OCI-LY1 (cell line): Measurements from ENCODE around the gene SLC26A4.

ENCODE experiments used
- EZH2 ChIP-seq: fragments of 200-600 bp; sonication (generic), shearing (Covaris generic); IDR thresholded peaks from 2 replicates; pipeline ENCODE4 v1.8.0; 2017; ENCODE audit warnings: borderline replicate concordance, mixed run types, mild to moderate bottlenecking, antibody characterized with exemption, low read length, moderate library complexity, mixed read lengths
- TF ChIP-seq, protein P1 (sequence below): fragments of 200-600 bp; sonication (generic), shearing (Covaris generic); IDR thresholded peaks from 2 replicates; pipeline ENCODE4 v1.5.1; 2017; ENCODE audit warnings: mild to moderate bottlenecking, antibody characterized with exemption, low read length, moderate library complexity, mixed read lengths

DNA sequence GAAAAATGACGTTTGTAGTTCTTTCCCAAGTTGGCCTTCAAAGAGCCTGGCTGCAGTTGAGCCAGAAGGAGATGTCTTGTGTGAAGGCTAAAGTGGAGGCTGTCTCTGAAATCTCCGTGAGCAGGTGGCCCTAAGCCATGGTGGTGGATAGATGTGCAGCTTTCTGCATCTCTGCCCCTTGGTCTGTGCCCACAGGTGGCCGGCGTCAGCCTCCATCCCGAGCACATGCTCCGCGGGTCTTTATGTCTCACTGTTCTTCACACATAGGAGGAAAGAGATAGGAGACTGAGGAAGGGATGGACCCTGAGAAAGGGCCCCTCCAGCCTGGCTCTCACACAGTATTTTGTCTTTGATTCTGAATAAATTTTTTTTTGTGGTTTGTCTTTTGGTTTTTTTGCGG lies 30.3 kb upstream of the SLC26A4 start:
- TF ChIP-seq EZH2 = no peak
- TF ChIP-seq, protein P1, sequence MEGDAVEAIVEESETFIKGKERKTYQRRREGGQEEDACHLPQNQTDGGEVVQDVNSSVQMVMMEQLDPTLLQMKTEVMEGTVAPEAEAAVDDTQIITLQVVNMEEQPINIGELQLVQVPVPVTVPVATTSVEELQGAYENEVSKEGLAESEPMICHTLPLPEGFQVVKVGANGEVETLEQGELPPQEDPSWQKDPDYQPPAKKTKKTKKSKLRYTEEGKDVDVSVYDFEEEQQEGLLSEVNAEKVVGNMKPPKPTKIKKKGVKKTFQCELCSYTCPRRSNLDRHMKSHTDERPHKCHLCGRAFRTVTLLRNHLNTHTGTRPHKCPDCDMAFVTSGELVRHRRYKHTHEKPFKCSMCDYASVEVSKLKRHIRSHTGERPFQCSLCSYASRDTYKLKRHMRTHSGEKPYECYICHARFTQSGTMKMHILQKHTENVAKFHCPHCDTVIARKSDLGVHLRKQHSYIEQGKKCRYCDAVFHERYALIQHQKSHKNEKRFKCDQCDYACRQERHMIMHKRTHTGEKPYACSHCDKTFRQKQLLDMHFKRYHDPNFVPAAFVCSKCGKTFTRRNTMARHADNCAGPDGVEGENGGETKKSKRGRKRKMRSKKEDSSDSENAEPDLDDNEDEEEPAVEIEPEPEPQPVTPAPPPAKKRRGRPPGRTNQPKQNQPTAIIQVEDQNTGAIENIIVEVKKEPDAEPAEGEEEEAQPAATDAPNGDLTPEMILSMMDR = no peak
